Activated naive CD8-positive, alpha-beta T cell treated with anti-CD3 and anti-CD28 coated beads, Interleukin-2, amount 10 ng/mL, durations not matched to agents 7 days and 5 days (primary cell): ENCODE results near the gene DNAI7. TPM values are rescaled to one million over a fixed set of nuclear protein-coding genes. Genes with fewer than 3 reads are reported as not detected.
A peak's percentile ranks its signal among the peaks of the same experiment; 100 is the strongest.

Source experiments
- ATAC-seq: fragments of 150-1000 bp; cut with Tn5 transposase; one replicate; pipeline ENCODE4 v1.10.0; 2021; ENCODE audit warnings: low read depth, moderate library complexity
- POLR2A ChIA-PET: fragments of 350-600 bp; sonication (Branson Sonifier 250); formaldehyde crosslinking; loops from one replicate; lab custom pipeline; 2021; ENCODE audit warnings: antibody characterized with exemption; lab: Charles Lee
- DNase-seq: peaks from one replicate; pipeline ENCODE4 v3.0.0; 2021
- H3K27ac Mint-ChIP-seq: one replicate; pipeline ENCODE4 v1.8.0; 2022; ENCODE audit warnings: mild to moderate bottlenecking, mixed read lengths
- H3K27me3 Mint-ChIP-seq: one replicate; pipeline ENCODE4 v1.8.0; 2022; ENCODE audit warnings: mild to moderate bottlenecking, moderate library complexity, mixed read lengths
- H3K36me3 Mint-ChIP-seq: one replicate; pipeline ENCODE4 v1.8.0; 2021; ENCODE audit warnings: mild to moderate bottlenecking, mixed read lengths
- H3K4me1 Mint-ChIP-seq: one replicate; pipeline ENCODE4 v1.8.0; 2021; ENCODE audit warnings: mixed read lengths
- H3K4me3 Mint-ChIP-seq: one replicate; pipeline ENCODE4 v1.8.0; 2022; ENCODE audit warnings: mild to moderate bottlenecking, moderate library complexity, mixed read lengths
- H3K9me3 Mint-ChIP-seq: one replicate; pipeline ENCODE4 v1.8.0; 2021; ENCODE audit warnings: mixed read lengths
- total RNA-seq, 2 experiments: library from RNA; stranded (reverse); gene quantifications; one replicate each; pipeline ENCODE4 v1.2.3, GENCODE V29; 2021

Gene DNAI7, protein sequence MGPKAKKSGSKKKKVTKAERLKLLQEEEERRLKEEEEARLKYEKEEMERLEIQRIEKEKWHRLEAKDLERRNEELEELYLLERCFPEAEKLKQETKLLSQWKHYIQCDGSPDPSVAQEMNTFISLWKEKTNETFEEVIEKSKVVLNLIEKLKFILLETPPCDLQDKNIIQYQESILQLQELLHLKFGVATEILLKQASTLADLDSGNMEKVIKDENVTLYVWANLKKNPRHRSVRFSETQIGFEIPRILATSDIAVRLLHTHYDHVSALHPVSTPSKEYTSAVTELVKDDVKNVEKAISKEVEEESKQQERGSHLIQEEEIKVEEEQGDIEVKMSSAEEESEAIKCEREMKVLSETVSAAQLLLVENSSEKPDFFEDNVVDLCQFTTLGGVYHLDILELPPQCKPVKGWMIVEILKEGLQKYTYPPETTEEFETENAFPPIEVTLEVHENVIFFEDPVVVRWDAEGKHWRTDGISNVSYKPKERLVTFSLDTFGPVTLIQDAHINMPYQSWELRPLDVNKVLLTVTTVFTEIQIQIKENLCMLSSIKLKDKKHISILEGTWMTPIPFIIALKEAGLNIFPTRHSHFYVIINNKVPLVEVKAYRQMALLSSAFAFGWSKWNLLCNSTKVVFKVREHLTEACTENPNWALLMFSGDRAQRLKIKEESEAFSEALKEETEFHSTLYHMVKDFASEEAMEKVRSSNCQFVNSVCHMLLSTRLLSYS
- under 1 TPM in 1 of 2 experiments, not detected in 1; 0.14 TPM for total RNA-seq

DNA sequence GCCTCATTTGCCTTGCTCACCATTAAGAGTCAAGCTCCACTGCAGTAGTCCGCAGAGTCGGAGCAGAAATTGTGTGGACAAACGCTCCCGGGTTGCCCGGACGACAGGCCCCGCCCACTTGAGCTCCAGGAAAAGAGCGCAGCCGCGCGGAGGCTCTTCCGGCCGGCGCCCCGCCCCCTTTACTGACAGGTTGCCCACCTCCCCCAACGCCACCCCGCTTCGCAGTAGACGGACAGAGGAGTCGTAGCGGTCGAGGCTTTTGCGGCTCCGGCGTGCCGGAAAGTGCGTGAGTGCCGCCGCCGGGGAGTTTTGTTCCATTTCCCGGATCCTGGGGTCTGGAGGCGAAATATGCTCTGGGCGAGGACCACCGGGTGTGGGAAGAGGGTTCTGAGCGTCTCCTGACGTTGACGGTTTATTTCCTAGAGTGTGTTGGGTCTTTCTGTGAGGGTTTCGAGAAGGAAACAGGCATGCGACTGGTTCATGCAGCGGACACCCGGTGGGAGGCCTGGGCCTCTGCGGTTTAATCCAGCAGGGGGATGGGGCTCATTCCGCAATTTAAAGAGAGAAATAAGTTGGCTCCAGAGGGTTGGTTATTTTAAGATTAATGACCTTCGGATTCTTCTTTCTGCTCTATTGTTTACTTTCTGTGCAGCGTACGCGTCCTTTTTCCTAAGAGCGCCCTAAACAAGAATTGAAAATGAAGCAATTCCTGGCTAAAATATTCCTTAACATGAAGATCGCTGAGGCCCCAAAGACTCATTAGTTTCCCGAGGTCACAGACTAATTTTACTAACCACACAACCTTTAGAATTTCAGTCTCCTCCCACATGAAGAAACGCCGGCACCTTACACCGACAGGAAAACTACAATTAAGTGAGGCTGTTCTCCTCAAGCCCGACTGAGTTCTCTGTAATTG lies at the start of gene DNAI7, which contains the start of gene ETFRF1:
Gene DNAI7, minus strand, starts transcription at position 105 of the 916 bp plus-strand sequence. Its CDS starts 82 bp downstream, at position 23.
Gene ETFRF1, plus strand, starts transcription at position 182 of the 916 bp plus-strand sequence. CDS start 8,720 bp downstream, outside the sequence.
- ATAC-seq = peak; percentile 96
- peak within 1 kb of the TSS; percentile 93 for H3K27ac Mint-ChIP-seq
- H3K36me3 Mint-ChIP-seq = peaks cover 5% of the 10 kb centered on the region
- H3K4me1 Mint-ChIP-seq = peaks cover 16% of the 10 kb centered on the region
- peak within 1 kb of the TSS; percentile 95 for H3K4me3 Mint-ChIP-seq
- no peaks in the 10 kb centered on the region for H3K9me3 Mint-ChIP-seq
- POLR2A ChIA-PET = interaction anchor here (0.6 to 1.3 kb wide), 8 partner anchors 9 to 192 kb away, joined by 3 to 8 read pairs (median 4); partner anchors contain the start of gene KRAS
- peaks cover 2% of the 10 kb centered on the region for H3K27me3 Mint-ChIP-seq
- peak; percentile 97 for DNase-seq

DNA sequence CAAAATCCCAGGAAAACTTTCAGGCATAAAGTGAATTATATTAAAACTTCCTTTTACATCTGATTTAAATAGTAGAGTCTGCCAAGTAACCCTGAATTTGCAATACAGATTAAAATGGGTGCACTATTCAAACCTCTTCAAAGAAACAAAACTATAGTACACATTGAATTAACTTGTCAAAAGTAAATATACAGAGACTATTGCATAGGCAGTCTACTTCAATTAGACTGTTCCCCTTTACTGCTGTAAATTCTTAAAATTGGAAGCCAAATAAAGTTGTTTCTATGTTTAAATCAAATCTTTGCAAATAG lies 48.7 kb upstream of the DNAI7 start:
- H3K27me3 Mint-ChIP-seq = no peaks in the 10 kb centered on the region
- no peaks in the 10 kb centered on the region for H3K9me3 Mint-ChIP-seq
- peaks cover 29% of the 10 kb centered on the region for H3K36me3 Mint-ChIP-seq
- no peak for ATAC-seq
- DNase-seq = no peak
- no peak overlapping the region for H3K27ac Mint-ChIP-seq
- POLR2A ChIA-PET = no interaction called here
- peaks cover 26% of the 10 kb centered on the region for H3K4me1 Mint-ChIP-seq
- H3K4me3 Mint-ChIP-seq = no peak overlapping the region

DNA sequence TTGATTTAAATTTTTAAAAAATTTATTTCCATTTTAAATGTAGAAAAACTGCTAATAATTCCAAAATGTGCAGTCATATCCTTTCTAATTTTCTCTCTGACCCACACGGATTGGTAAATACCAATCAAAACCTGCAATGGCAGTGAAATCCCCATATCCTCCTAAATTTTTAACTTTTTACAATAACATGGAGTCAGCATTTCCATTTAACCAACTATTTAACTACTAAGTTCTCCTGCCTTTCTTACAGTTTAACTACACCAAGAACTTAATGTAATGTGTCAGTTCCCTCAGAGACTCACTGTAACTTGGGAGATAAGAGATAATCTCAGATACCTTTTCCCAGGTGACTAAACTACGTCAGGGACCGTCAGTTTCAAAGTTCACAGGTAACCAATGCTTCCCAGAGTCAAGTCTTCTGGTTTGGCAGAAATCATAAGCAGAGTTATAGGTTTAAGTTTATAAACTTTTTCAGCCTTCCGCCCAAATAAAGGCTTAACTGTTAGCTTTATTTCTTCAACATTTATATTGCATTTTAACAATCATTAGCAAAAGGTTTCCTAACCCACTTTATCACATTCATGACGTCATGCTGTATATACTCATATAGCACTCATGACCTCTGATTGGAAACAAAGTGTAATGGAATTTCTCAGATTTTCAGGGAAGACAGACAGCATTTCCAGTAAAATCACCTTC lies 48.2 kb upstream of the DNAI7 start:
- POLR2A ChIA-PET = no interaction called here

DNA sequence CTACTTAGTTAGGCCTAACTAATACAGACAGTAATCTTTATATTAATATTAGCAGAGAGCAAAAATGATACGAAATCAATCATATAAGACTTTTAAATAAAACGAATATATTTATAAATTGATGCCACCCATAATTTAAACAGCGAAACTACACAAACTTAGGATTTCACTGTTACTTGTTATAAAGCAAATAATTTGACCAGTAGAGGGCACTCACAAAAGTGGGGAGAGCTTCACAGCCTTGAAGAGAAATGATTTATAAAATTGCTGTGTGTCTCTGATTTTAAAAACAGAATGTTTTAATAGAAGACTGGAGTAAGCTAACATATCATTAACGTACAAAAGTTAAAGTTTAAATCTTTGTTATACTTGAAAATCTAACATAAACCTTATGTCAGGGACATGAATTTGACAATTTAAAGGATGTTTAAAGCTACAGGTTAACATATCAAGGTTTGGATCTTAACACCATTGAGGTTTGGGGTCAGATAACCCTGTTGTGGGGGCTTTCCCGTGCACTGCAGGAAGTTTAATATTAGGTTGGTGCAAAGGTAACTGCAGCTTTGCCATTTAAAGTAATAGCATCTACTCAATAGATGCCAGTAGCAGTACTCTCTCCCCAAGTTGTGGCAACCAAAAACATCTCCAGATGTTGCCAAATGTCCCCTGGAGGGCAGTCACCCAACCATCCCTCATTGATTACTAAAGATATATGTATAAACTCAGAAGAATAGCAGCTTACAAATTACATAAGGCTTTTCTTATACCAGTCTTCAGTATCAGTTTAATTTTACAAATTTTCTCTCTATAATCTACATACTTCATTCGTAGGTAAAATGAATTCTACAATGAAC lies 46.4 kb upstream of the DNAI7 start:
- Mint-ChIP-seq H3K36me3 (peaks cover 34% of the 10 kb centered on the region), H3K9me3 (no peaks in the 10 kb centered on the region), H3K4me3 (peak overlapping the region; percentile 21), H3K4me1 (peaks cover 22% of the 10 kb centered on the region), H3K27ac (no peak overlapping the region), H3K27me3 (no peaks in the 10 kb centered on the region)
- ATAC-seq = peak; percentile 83
- POLR2A ChIA-PET = interaction anchor here (0.5 to 2.4 kb wide), 4 partner anchors 10 to 189 kb away, joined by 3 to 13 read pairs (median 6); partner anchors contain the start of gene KRAS
- no peak for DNase-seq

More for the DNA sequence above, 48.2 kb upstream of the DNAI7 start:
- no peak overlapping the region for H3K4me3 Mint-ChIP-seq
- no peak for ATAC-seq
- no peaks in the 10 kb centered on the region for H3K9me3 Mint-ChIP-seq
- H3K4me1 Mint-ChIP-seq = peaks cover 26% of the 10 kb centered on the region
- no peak overlapping the region for H3K27ac Mint-ChIP-seq
- no peaks in the 10 kb centered on the region for H3K27me3 Mint-ChIP-seq
- DNase-seq = no peak
- H3K36me3 Mint-ChIP-seq = peaks cover 29% of the 10 kb centered on the region

DNA sequence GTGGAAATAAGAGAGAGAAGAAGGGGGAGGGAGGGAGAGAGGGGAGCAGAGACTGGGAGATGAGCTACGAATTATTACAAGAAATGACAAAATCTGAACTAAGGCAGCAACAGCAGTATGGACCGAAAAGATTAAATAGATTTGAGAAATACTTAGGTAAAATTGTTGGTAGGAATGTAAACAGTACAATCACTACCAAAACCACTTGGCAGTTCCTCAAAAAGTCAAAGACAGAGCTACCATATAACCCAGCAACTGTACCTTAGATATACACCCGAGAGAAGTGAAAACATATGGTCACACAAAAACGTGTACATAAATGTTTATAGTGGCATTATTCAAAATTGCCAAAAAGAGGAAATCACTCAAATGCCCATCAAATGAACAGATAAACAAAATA lies 41.7 kb upstream of the DNAI7 start:
- H3K27ac Mint-ChIP-seq = no peak overlapping the region

DNA sequence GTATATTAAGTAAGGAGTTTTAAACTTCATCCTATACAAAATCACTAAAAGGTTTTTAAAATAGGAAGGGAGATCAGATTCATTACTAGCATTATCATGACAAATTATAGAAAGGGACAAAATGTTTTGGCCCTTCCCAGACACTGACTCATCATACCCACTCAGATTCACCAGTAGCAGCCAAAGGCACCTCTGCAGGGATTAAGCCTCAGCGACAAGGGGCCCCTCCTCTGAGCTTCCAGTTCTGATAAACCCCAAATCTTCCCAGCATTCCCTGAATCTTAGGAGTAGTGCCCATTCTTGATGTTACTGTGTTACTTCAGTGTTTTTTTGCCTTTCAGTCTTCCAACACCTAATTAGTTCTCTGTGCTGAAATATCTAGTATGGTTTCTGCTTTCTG lies 41.2 kb upstream of the DNAI7 start:
- H3K36me3 Mint-ChIP-seq = peaks cover 41% of the 10 kb centered on the region
- no peak for DNase-seq
- H3K9me3 Mint-ChIP-seq = no peaks in the 10 kb centered on the region
- peaks cover 10% of the 10 kb centered on the region for H3K4me1 Mint-ChIP-seq
- H3K4me3 Mint-ChIP-seq = no peak overlapping the region
- no peaks in the 10 kb centered on the region for H3K27me3 Mint-ChIP-seq
- POLR2A ChIA-PET = interaction anchor here (1.6 kb wide), 1 partner anchor 151 kb away, joined by 4 read pairs; no protein-coding TSS in a partner anchor
- no peak for ATAC-seq
- no peak overlapping the region for H3K27ac Mint-ChIP-seq

More for the DNA sequence above, 41.7 kb upstream of the DNAI7 start:
- H3K27me3 Mint-ChIP-seq = no peaks in the 10 kb centered on the region
- H3K4me1 Mint-ChIP-seq = peaks cover 14% of the 10 kb centered on the region
- H3K9me3 Mint-ChIP-seq = no peaks in the 10 kb centered on the region
- H3K4me3 Mint-ChIP-seq = no peak overlapping the region
- DNase-seq (no peak), ATAC-seq (no peak)
- POLR2A ChIA-PET = interaction anchor here (1.6 kb wide), 1 partner anchor 151 kb away, joined by 4 read pairs; no protein-coding TSS in a partner anchor
- H3K36me3 Mint-ChIP-seq = peaks cover 41% of the 10 kb centered on the region

DNA sequence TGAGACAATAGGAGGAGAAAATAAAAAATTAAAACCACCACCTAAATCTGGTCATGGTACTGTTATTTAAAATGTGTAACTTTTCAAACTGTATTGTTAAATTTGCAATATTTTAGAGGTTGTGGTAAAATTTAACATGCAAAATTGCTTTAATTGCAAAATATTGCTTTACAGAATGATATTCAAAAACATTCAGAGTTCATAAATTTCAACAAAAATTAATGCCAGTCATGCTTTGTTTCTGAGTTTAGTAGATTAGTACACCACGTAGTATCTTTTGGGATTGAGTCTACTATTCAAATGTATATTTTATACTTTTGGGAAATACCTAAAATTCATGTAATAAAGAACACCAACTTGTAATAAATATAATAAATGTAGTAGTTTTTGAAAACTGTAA lies 18.4 kb upstream of the DNAI7 start:
- Mint-ChIP-seq H3K4me1 (peaks cover 1% of the 10 kb centered on the region), H3K4me3 (no peak overlapping the region), H3K36me3 (peaks cover 20% of the 10 kb centered on the region), H3K27me3 (no peaks in the 10 kb centered on the region), H3K9me3 (no peaks in the 10 kb centered on the region), H3K27ac (no peak overlapping the region)
- no peak for ATAC-seq
- DNase-seq = no peak
- POLR2A ChIA-PET = no interaction called here

DNA sequence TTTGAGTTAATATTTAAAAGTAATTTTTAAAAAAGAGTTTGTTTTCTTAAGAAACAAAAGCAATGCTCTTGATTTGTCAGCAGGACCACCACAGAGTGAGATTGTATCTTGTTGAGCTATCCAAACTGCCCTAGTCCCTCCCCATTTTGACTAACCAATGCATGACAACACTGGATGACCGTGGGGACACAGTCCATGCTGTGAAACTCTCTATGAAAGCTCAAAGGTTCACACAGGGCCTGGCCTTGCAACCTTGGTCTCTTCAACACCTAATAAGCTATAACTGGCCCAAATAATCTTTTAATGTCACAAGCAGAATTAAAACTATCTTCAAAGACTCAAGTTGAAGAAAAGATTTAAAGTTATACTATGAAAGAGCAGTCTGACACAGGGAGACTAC lies 13.6 kb upstream of the DNAI7 start:
- H3K4me1 Mint-ChIP-seq = no peaks in the 10 kb centered on the region
- no peaks in the 10 kb centered on the region for H3K27me3 Mint-ChIP-seq
- peaks cover 11% of the 10 kb centered on the region for H3K36me3 Mint-ChIP-seq
- DNase-seq (no peak), ATAC-seq (no peak)
- POLR2A ChIA-PET = no interaction called here
- no peak overlapping the region for H3K27ac Mint-ChIP-seq
- H3K4me3 Mint-ChIP-seq = no peak overlapping the region
- H3K9me3 Mint-ChIP-seq = no peaks in the 10 kb centered on the region

DNA sequence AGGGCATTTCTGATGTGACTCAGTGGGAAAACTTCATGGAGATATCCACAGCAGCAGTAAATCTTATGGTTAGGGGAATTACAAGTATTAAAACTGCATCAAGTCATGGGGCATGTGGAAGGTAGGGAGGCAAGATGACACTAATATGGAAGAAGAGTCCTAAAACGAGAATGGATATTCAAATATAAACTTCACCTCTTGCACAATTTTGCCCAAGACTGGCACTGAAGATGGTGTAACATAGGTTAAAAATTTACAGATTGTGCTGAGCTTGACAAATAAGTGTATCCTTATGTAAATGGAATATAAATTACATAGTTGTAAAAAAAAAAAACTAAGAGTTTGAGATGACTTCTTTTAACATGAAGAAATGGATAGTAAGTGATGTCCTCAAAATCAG lies 12.9 kb upstream of the DNAI7 start:
- no peak for ATAC-seq
- POLR2A ChIA-PET = no interaction called here
- Mint-ChIP-seq H3K4me3 (no peak overlapping the region), H3K9me3 (no peaks in the 10 kb centered on the region), H3K27ac (no peak overlapping the region), H3K4me1 (no peaks in the 10 kb centered on the region), H3K36me3 (peaks cover 15% of the 10 kb centered on the region), H3K27me3 (no peaks in the 10 kb centered on the region)
- no peak for DNase-seq

DNA sequence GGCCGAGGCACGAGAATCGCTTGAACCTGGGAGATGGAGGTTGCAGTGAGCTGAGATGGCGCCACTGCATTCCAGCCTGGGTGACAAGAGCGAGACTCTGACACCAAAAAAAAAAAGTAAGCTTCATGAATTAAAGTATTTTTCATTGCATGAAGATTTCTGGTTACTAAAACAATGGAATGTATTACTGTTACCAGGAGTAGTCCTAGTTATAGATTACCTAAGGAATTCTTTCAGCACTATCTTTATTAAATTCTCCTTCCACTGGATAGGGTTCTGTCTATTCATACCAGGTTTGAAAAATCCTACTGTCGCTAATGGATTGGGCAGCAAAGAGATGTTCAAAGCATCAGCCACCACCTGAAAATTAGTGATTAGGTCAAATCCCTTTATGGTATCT lies 12.5 kb upstream of the DNAI7 start:
- Mint-ChIP-seq H3K27me3 (no peaks in the 10 kb centered on the region), H3K36me3 (peaks cover 16% of the 10 kb centered on the region), H3K9me3 (no peaks in the 10 kb centered on the region), H3K4me3 (no peak overlapping the region), H3K4me1 (no peaks in the 10 kb centered on the region), H3K27ac (no peak overlapping the region)
- POLR2A ChIA-PET = no interaction called here
- DNase-seq (no peak), ATAC-seq (no peak)

DNA sequence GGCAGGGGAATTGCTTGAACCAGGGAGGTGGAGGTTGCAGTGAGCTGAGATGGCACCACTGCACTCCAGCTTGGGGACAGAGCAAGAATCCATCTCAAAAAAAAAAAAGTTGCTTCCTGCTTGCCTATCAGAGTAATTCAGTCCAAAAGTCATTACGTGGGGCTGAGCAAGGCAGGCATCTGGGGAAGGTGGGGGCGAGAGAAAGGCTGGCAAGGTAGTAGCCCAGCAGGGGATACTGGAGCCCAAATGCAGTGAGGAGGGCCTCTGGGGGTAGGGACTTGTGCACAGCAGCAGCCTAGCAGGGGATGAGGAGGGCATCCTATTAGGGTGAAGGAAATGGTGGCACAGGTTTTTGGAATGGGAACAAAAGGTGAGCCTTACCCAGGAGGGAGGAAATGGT lies 7.2 kb upstream of the DNAI7 start:
- Mint-ChIP-seq H3K4me3 (no peak overlapping the region), H3K4me1 (peaks cover 1% of the 10 kb centered on the region), H3K27ac (no peak overlapping the region), H3K36me3 (peaks cover 17% of the 10 kb centered on the region), H3K27me3 (no peaks in the 10 kb centered on the region), H3K9me3 (no peaks in the 10 kb centered on the region)
- no peak for ATAC-seq
- DNase-seq = no peak
- POLR2A ChIA-PET = no interaction called here

DNA sequence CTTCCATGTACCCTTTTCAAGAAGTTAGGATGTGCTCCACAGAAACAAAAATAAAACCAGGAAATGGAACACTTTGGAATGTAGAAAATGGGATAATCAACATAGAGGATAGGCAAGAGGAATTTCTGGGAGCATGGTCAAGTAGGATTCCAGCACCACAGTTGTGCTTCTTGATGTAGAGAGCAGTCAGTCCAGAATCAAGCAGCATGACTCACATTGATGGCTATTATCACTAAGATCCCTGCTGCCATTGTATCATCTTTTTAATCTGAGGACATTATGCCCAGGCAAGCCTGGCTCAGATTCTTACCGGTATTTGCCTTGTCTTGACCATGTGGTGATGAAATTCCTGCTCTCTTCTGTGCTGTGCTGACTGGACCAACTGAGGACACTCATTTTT lies 5.7 kb upstream of the DNAI7 start:
- Mint-ChIP-seq H3K36me3 (peaks cover 16% of the 10 kb centered on the region), H3K27ac (no peak overlapping the region), H3K4me1 (peaks cover 6% of the 10 kb centered on the region), H3K9me3 (no peaks in the 10 kb centered on the region), H3K27me3 (no peaks in the 10 kb centered on the region), H3K4me3 (no peak overlapping the region)
- ATAC-seq (no peak), DNase-seq (no peak)
- POLR2A ChIA-PET = no interaction called here
